ENCODE measurements around the gene INO80E.

Gene INO80E

GRCh38 chr16:30009085-30009862, 13.2 kb downstream of the INO80E start:
- H3K27ac ChIP-seq (ENCODE audit: low read length): no peak overlapping the region
- no peaks in the 10 kb centered on the region for H3K36me3 ChIP-seq (replicated peaks; ENCODE audit: low read depth, low read length)
- no peaks in the 10 kb centered on the region for H4K20me1 ChIP-seq (ENCODE audit: insufficient read depth, low read length)
- H3K27me3 ChIP-seq (ENCODE audit: low read depth, low read length): no peaks in the 10 kb centered on the region
- no peaks in the 10 kb centered on the region for H3K9me3 ChIP-seq (ENCODE audit: insufficient read depth, low read length)
- TF ChIP-seq EZH2phosphoT487 (IDR thresholded peaks at IDR 0.05; ENCODE audit: low read depth): no peak
- TF ChIP-seq CTCF (IDR thresholded peaks at IDR 0.05; ENCODE audit: low read depth, low read length): no peak
- H3K9ac ChIP-seq (ENCODE audit: low read length): no peak overlapping the region
- peaks cover 24% of the 10 kb centered on the region for H3K4me1 ChIP-seq (ENCODE audit: low read length)
- no peak overlapping the region for H3K4me3 ChIP-seq (ENCODE audit: low read length)
- no peak overlapping the region for H2AFZ ChIP-seq (ENCODE audit: low read depth, low read length)
- H3K4me2 ChIP-seq (ENCODE audit: low read length): no peak overlapping the region
- no peaks in the 10 kb centered on the region for H3K79me2 ChIP-seq (ENCODE audit: low read length)

- TF ChIP-seq CTCF (IDR thresholded peaks at IDR 0.05; ENCODE audit: low read depth, low read length) (no peak), EZH2phosphoT487 (IDR thresholded peaks at IDR 0.05; ENCODE audit: low read depth) (no peak)
- peak overlapping the region; percentile 68 for H3K9ac ChIP-seq (ENCODE audit: low read length)
- peak overlapping the region; percentile 29; the same call in 1 of the 2 replicates for H2AFZ ChIP-seq (ENCODE audit: low read depth, low read length)
- no peaks in the 10 kb centered on the region for H3K27me3 ChIP-seq (ENCODE audit: low read depth, low read length)
- peaks cover 20% of the 10 kb centered on the region for H3K4me1 ChIP-seq (ENCODE audit: low read length)
- H3K27ac ChIP-seq (ENCODE audit: low read length): no peak overlapping the region
- no peaks in the 10 kb centered on the region for H4K20me1 ChIP-seq (ENCODE audit: insufficient read depth, low read length)
- no peaks in the 10 kb centered on the region for H3K36me3 ChIP-seq (replicated peaks; ENCODE audit: low read depth, low read length)
- H3K79me2 ChIP-seq (ENCODE audit: low read length): no peaks in the 10 kb centered on the region
- peak overlapping the region; percentile 79 for H3K4me3 ChIP-seq (ENCODE audit: low read length)
- H3K4me2 ChIP-seq (ENCODE audit: low read length): peak overlapping the region; percentile 85
- H3K9me3 ChIP-seq (ENCODE audit: insufficient read depth, low read length): no peaks in the 10 kb centered on the region
Observed at GRCh38 chr16:30009990-30010843, 14.2 kb downstream of the INO80E start.

GRCh38 chr16:30010844-30011713, 15.0 kb downstream of the INO80E start, which contains the start of gene DOC2A:
Gene DOC2A (minus strand): TSS chr16:30011027. CDS start chr16:30010222, 805 bp downstream.
- H3K4me1 ChIP-seq (ENCODE audit: low read length): peaks cover 20% of the 10 kb centered on the region
- H3K27me3 ChIP-seq (ENCODE audit: low read depth, low read length): no peaks in the 10 kb centered on the region
- no peaks in the 10 kb centered on the region for H3K79me2 ChIP-seq (ENCODE audit: low read length)
- no peaks in the 10 kb centered on the region for H3K36me3 ChIP-seq (replicated peaks; ENCODE audit: low read depth, low read length)
- no peak for TF ChIP-seq CTCF (IDR thresholded peaks at IDR 0.05; ENCODE audit: low read depth, low read length)
- no peak for TF ChIP-seq EZH2phosphoT487 (IDR thresholded peaks at IDR 0.05; ENCODE audit: low read depth)
- peak within 1 kb of the TSS; percentile 68 for H3K9ac ChIP-seq (ENCODE audit: low read length)
- peak within 1 kb of the TSS; percentile 75 for H2AFZ ChIP-seq (ENCODE audit: low read depth, low read length)
- H3K27ac ChIP-seq (ENCODE audit: low read length): no peak within 1 kb of the TSS
- no peaks in the 10 kb centered on the region for H4K20me1 ChIP-seq (ENCODE audit: insufficient read depth, low read length)
- no peaks in the 10 kb centered on the region for H3K9me3 ChIP-seq (ENCODE audit: insufficient read depth, low read length)
- peak within 1 kb of the TSS; percentile 85 for H3K4me2 ChIP-seq (ENCODE audit: low read length)
- peak within 1 kb of the TSS; percentile 79 for H3K4me3 ChIP-seq (ENCODE audit: low read length)

Measured in OCI-LY3 (cell line).